Stimulated activated CD8-positive, alpha-beta memory T cell treated with anti-CD3 and anti-CD28 coated beads, Interleukin-12 subunit alpha, Interleukin-12 subunit beta, amount 100 ng/mL, for 1 hour (primary cell): ENCODE measurements around the gene TLK1.
"Not testable (repeated sequence)": the region's sequence is repeated elsewhere in the genome, so short reads cannot be mapped to it uniquely, and the experiment has no call there.

Experiments used
- DNase-seq: peaks from one replicate; pipeline ENCODE4 v3.0.0-alpha.2; 2020; ENCODE audit warnings: low read depth

TLK1 gene

GRCh38 chr2:171083451-171083850, 77.2 kb downstream of the TLK1 start:
- no peak for DNase-seq

GRCh38 chr2:171081649-171082111, 79.0 kb downstream of the TLK1 start:
- DNase-seq, result no peak

- no peak for DNase-seq
Observed at GRCh38 chr2:171080607-171081006, 80.1 kb downstream of the TLK1 start.

- not testable (repeated sequence) for DNase-seq
Observed at GRCh38 chr2:171076422-171076821, 84.3 kb downstream of the TLK1 start.

- DNase-seq, result no peak
Observed at GRCh38 chr2:171072164-171072563, 88.5 kb downstream of the TLK1 start.

- DNase-seq, result no peak
Observed at GRCh38 chr2:171069286-171069956, 91.3 kb downstream of the TLK1 start.

- no peak for DNase-seq
Observed at GRCh38 chr2:171066110-171066509, 94.6 kb downstream of the TLK1 start.

- no peak for DNase-seq
Observed at GRCh38 chr2:171057575-171057974, 103.1 kb downstream of the TLK1 start.

GRCh38 chr2:171056307-171056706, 104.4 kb downstream of the TLK1 start:
- no peak for DNase-seq

- DNase-seq, result no peak
Observed at GRCh38 chr2:171049691-171050090, 111.0 kb downstream of the TLK1 start.

GRCh38 chr2:171046048-171046560, 114.6 kb downstream of the TLK1 start:
- no peak for DNase-seq

- DNase-seq, result no peak
Observed at GRCh38 chr2:171044416-171044815, 116.3 kb downstream of the TLK1 start.

GRCh38 chr2:171042253-171042969, 118.3 kb downstream of the TLK1 start:
- DNase-seq, result no peak

GRCh38 chr2:171036532-171036931, 124.2 kb downstream of the TLK1 start:
- no peak for DNase-seq

- DNase-seq, result no peak
Observed at GRCh38 chr2:171034315-171034714, 126.4 kb downstream of the TLK1 start.

- DNase-seq, result no peak
Observed at GRCh38 chr2:171025214-171025613, 135.5 kb downstream of the TLK1 start.

GRCh38 chr2:171018522-171018921, 142.2 kb downstream of the TLK1 start:
- no peak for DNase-seq

GRCh38 chr2:171016125-171016524, 144.6 kb downstream of the TLK1 start:
- DNase-seq, result no peak

GRCh38 chr2:171013851-171014250, 146.8 kb downstream of the TLK1 start:
- no peak for DNase-seq

- DNase-seq, result no peak
Observed at GRCh38 chr2:171009386-171009785, 151.3 kb downstream of the TLK1 start.

- DNase-seq, result no peak
Observed at GRCh38 chr2:171008550-171009205, 152.0 kb downstream of the TLK1 start.

GRCh38 chr2:171004833-171005232, 155.9 kb downstream of the TLK1 start:
- no peak for DNase-seq

- no peak for DNase-seq
Observed at GRCh38 chr2:171004363-171004762, 156.3 kb downstream of the TLK1 start.
